Skeletal muscle tissue (tissue), 4 donors: ENCODE results near the gene ANKRD11. TPM values are rescaled to one million over a fixed set of nuclear protein-coding genes. Genes with fewer than 3 reads are reported as not detected.
A peak's percentile ranks its signal among the peaks of the same experiment; 100 is the strongest.

Source experiments
- H3K27ac ChIP-seq: one replicate; pipeline ENCODE4 v1.7.0; 2013; ENCODE audit warnings: mild to moderate bottlenecking, low read depth, low read length, inconsistent platforms
- H3K27me3 ChIP-seq, 3 donors: one replicate each; pipeline ENCODE4 v1.7.0; 2013; ENCODE audit warnings: low read length in 3 of 3; ENCODE audit not compliant: control insufficient read depth in 3 of 3, insufficient read depth in 3 of 3
- H3K36me3 ChIP-seq, 3 donors: one replicate each; pipeline ENCODE4 v1.7.0; 2013; ENCODE audit warnings: low read length in 3 of 3; ENCODE audit not compliant: control insufficient read depth in 3 of 3, insufficient read depth in 3 of 3
- H3K4me1 ChIP-seq, 3 donors: one replicate each; pipeline ENCODE4 v1.7.0; 2013; ENCODE audit warnings: low read length in 3 of 3, mild to moderate bottlenecking in 3 of 3; ENCODE audit not compliant: control insufficient read depth in 3 of 3, insufficient read depth in 3 of 3
- H3K4me3 ChIP-seq, 3 donors: one replicate each; pipeline ENCODE4 v1.7.0; 2013; ENCODE audit warnings: low read length in 3 of 3
- H3K9ac ChIP-seq, 3 donors: one replicate each; pipeline ENCODE4 v1.7.0; 2013; ENCODE audit warnings: low read length in 3 of 3, mild to moderate bottlenecking in 3 of 3, moderate library complexity in 2 of 3, low read depth in 1 of 3
- H3K9me3 ChIP-seq, 3 donors: one replicate each; pipeline ENCODE4 v1.7.0; 2013; ENCODE audit warnings: low read length in 3 of 3; ENCODE audit not compliant: control insufficient read depth in 3 of 3
- total RNA-seq: library from RNA; depleted of rRNA; stranded (reverse); fragments of >200 nt; gene quantifications from one replicate; pipeline ENCODE4 v1.2.3, GENCODE V29; 2014
- donor health status: Osteomylitis.

ANKRD11 gene
- total RNA-seq, 1 donor from 2014 or later: 21.4 TPM

DNA sequence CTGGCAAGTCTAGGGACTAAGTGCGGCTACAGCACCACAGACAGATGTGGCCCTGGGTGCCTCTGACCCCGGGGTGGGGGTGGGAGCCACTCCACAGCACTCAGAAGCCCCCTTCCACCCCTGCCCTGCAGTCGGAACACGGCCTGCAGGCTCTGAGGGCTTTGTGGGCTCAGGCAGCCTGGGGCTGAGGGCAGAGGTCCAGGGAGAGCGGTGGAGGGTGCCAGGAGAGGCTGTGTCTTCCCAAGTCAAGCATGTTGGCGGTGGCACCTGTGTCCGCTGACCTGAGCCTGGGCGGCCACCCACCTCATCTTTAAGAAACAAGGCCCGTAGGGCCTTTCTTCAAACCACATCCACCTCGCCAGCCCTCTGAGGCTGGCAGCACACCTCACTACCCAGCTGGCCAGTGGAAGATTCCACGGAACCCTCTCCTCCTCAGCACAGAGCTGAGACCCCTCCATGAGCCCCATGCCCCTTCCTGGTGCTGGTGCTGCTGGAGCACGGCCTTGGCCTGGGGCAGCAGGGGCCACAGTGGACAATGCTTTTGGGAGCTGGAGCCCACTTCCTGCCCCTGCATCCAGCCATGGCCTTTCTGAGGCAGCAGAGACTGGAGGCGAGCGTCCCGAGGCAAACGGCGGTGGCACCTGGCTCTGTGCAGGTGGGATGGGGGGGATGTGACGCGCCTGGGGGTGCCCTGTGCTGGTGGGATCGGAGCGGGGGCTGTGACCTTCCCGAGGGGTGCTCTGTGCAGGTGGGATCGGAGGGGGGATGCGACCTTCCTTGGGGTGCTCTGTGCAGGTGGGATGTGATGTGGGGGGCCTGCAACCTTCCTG lies 195.1 kb downstream of the ANKRD11 start:
- H3K4me1 ChIP-seq: peaks cover 18 to 63% (median 32%) of the 10 kb centered on the region in 3 donors

DNA sequence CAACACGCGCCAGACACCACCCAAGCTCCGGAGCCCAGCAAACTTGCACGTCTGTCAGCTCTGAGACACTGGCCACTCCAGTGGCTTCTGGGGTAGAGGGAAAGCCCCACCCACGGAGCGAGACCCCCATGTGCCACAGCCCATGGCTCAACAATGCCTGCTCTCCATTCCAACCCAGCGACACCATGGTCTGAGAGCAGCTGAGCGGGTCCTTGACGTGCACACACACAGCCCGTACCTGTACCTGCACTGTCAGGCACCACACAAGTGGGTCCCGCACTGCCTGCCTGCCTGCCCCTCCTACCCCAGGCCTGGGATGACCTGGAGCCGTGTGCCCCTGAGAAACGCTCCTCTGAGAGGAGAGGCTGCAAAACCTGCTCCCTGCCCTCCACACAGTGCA lies 195.9 kb downstream of the ANKRD11 start:
- H3K27me3 ChIP-seq: no peaks in the 10 kb centered on the region
- no peak overlapping the region for H3K9ac ChIP-seq
- no peaks in the 10 kb centered on the region for H3K9me3 ChIP-seq
- no peak overlapping the region for H3K4me3 ChIP-seq
- H3K36me3 ChIP-seq: peaks cover 0 to 8% (median 7%) of the 10 kb centered on the region in 3 donors
- H3K4me1 ChIP-seq: peaks cover 11 to 55% (median 25%) of the 10 kb centered on the region in 3 donors
- no peak overlapping the region for H3K27ac ChIP-seq

More for the DNA sequence above, 195.1 kb downstream of the ANKRD11 start:
- Histone ChIP-seq H3K9me3 (no peaks in the 10 kb centered on the region), H3K9ac (peak overlapping the region in 1 of 3 donors; percentile 25), H3K27ac (no peak overlapping the region), H3K4me3 (no peak overlapping the region), H3K27me3 (no peaks in the 10 kb centered on the region), H3K36me3 (peaks cover 0 to 8% (median 7%) of the 10 kb centered on the region in 3 donors)

- Histone ChIP-seq H3K4me1 (peaks cover 11 to 45% (median 21%) of the 10 kb centered on the region in 3 donors), H3K27ac (no peak overlapping the region), H3K27me3 (no peaks in the 10 kb centered on the region), H3K36me3 (peaks cover 7 to 13% (median 12%) of the 10 kb centered on the region in 3 donors), H3K9me3 (no peaks in the 10 kb centered on the region), H3K4me3 (no peak overlapping the region), H3K9ac (no peak overlapping the region)
These were observed 196.9 kb downstream of the ANKRD11 start for GRCh38 chr16:89293276-89294143.

DNA sequence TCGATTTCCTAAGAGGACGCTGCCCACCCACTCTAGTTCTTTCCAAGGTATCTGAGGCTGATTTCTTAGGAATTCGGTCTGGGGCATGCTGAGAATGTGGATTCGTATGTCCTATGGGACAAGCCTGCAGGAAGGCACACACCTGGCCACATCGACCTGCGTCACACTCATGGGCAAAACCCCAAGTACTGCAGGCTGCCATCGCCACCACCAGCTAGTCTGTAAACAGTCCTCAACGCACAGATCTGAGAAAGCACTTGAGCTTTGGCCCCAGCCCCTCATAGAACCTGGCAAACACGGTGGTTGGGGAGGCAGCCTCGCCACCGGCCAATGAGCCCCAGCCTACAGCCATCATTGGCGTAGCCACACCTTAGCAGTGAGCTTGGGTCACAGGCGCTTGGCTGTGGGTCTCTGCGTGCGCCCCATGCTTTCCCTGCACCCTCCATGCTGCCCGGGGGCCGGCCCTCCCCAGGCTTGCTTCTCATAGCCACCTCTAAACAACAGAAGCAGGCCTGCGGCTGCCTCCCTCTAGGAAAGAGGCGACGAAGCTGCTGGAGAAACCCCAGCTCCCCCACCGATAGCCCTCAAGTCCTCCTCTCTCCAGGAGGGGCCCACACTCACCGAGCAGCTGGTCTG lies 197.8 kb downstream of the ANKRD11 start:
- Histone ChIP-seq H3K9ac (no peak overlapping the region), H3K4me3 (no peak overlapping the region), H3K36me3 (peaks cover 17 to 21% (median 18%) of the 10 kb centered on the region in 3 donors), H3K9me3 (no peaks in the 10 kb centered on the region), H3K27me3 (no peaks in the 10 kb centered on the region), H3K27ac (no peak overlapping the region), H3K4me1 (peaks cover 11 to 39% (median 18%) of the 10 kb centered on the region in 3 donors)

DNA sequence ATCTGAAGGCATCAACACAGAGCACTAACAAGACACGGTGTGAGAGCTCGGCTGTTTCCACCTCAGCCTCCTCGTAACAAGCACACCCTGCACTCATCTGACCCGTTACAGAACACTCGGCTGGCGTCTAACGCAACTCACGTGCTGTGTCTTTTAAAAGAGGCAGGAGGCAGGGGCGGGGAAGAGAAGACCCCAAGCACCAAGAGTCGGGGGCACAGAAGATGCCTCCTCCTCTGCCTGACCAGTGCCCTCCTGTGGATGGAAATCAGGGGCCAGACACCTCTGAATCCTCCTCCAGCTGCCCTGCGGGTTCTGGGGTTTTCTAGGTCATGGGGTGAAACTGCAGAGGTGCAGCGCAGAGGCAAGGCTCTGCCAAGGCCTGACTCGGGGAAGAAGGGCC lies 198.6 kb downstream of the ANKRD11 start:
- H3K4me1 ChIP-seq: peaks cover 11 to 32% (median 18%) of the 10 kb centered on the region in 3 donors
- no peaks in the 10 kb centered on the region for H3K27me3 ChIP-seq
- no peaks in the 10 kb centered on the region for H3K9me3 ChIP-seq
- no peak overlapping the region for H3K27ac ChIP-seq
- no peak overlapping the region for H3K4me3 ChIP-seq
- peaks cover 20 to 26% (median 24%) of the 10 kb centered on the region in 3 donors for H3K36me3 ChIP-seq
- no peak overlapping the region for H3K9ac ChIP-seq

- peaks cover 11 to 28% (median 18%) of the 10 kb centered on the region in 3 donors for H3K4me1 ChIP-seq
- no peaks in the 10 kb centered on the region for H3K9me3 ChIP-seq
- H3K9ac ChIP-seq: no peak overlapping the region
- no peak overlapping the region for H3K27ac ChIP-seq
- H3K27me3 ChIP-seq: no peaks in the 10 kb centered on the region
- H3K36me3 ChIP-seq: peaks cover 23 to 30% (median 28%) of the 10 kb centered on the region in 3 donors
- no peak overlapping the region for H3K4me3 ChIP-seq
These were observed 199.0 kb downstream of the ANKRD11 start for GRCh38 chr16:89291363-89291762.

- Histone ChIP-seq H3K27me3 (no peaks in the 10 kb centered on the region), H3K9me3 (no peaks in the 10 kb centered on the region), H3K4me3 (no peak overlapping the region), H3K9ac (no peak overlapping the region), H3K4me1 (peaks cover 11 to 28% (median 18%) of the 10 kb centered on the region in 3 donors), H3K36me3 (peaks cover 27 to 35% (median 33%) of the 10 kb centered on the region in 3 donors), H3K27ac (no peak overlapping the region)
These were observed 199.5 kb downstream of the ANKRD11 start for GRCh38 chr16:89290887-89291286.

GRCh38 chr16:89290472-89290871 lies 199.9 kb downstream of the ANKRD11 start:
- Histone ChIP-seq H3K27me3 (no peaks in the 10 kb centered on the region), H3K4me3 (no peak overlapping the region), H3K27ac (no peak overlapping the region), H3K9ac (no peak overlapping the region), H3K4me1 (peaks cover 11 to 26% (median 18%) of the 10 kb centered on the region in 3 donors), H3K9me3 (no peaks in the 10 kb centered on the region), H3K36me3 (peaks cover 31 to 39% (median 37%) of the 10 kb centered on the region in 3 donors)

DNA sequence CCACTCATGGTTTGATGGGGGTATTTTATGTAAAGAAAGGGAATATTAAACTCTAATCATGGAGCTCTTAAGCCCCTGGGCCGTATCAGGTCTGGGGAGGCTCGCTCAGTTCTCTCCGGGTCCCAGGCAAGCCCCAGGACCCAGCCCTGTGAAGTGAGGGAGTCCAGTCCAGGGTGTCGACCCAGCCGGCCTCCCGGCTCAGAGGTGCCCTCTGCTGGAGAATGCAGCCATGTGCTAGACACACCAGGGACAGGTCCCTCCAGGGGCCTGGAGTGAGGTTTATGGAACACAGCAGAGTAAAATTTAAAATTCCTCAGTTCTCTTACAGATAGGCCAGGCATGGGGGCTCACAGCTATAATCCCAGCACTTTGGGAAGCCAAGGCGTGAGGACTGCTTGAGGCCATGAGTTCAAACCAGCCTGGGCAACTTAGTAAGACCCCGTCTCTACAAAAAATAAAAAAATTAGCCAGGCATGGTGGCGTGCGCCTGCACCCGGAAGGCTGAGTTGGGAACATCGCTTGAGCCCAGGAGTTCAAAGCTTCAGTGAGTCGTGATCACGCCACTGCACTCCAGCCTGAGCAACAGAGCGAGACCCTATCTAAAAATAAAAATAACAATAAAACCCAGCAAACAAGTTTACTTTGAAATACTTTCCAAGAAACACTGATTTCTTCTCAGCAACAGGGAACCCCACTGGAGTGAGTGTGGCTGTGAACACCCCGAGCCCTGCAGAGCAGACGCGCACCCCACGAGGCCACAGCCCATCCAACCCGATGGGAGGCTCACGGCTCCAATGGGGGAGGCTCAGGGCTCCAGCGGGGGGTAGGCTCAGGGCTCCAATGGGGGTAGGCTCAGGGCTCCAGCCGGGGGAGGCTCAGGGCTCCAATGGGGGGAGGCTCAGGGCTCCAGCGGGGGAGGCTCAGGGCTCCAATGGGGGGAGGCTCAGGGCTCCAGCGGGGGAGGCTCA lies 200.6 kb downstream of the ANKRD11 start:
- Histone ChIP-seq H3K4me1 (peaks cover 5 to 19% (median 14%) of the 10 kb centered on the region in 3 donors), H3K9me3 (no peaks in the 10 kb centered on the region), H3K9ac (no peak overlapping the region), H3K36me3 (peaks cover 39 to 46% (median 44%) of the 10 kb centered on the region in 3 donors), H3K4me3 (no peak overlapping the region), H3K27ac (no peak overlapping the region), H3K27me3 (no peaks in the 10 kb centered on the region)
